Keratinocyte (primary cell): ENCODE data around the gene PTPN21. TPM values are rescaled to one million over a fixed set of nuclear protein-coding genes. Genes with fewer than 3 reads are reported as not detected.

Experiments
- DNase-seq: peaks from one replicate; pipeline ENCODE4 v3.0.0-alpha.2; 2011; ENCODE audit warnings: low read depth, missing footprints, low spot score
- FAIRE-seq: peaks from 2 replicates; lab custom pipeline; 2011; peaks lifted over from hg19 to GRCh38; lab: Jason Lieb, UNC
- H2AFZ ChIP-seq: 2 replicates; pipeline ENCODE4 v1.6.0; 2012; ENCODE audit warnings: low read length, control low read depth, inconsistent platforms; ENCODE audit not compliant: control insufficient read depth
- H3K27ac ChIP-seq: 2 replicates; pipeline ENCODE4 v1.5.1; 2011; ENCODE audit warnings: low read length; ENCODE audit not compliant: control insufficient read depth, insufficient read depth
- H3K27me3 ChIP-seq: 3 replicates; pipeline ENCODE4 v1.6.0; 2011; ENCODE audit warnings: low read length; ENCODE audit not compliant: control insufficient read depth, insufficient read depth; ENCODE audit errors: extremely low read depth
- H3K36me3 ChIP-seq, 2 experiments: 2 replicates in 1 of 2; 3 replicates in 1 of 2; pipeline ENCODE4 v1.5.1; 2011; ENCODE audit warnings: low read length in 2 of 2, mild to moderate bottlenecking in 1 of 2; ENCODE audit not compliant: control insufficient read depth in 2 of 2, insufficient read depth in 2 of 2; ENCODE audit errors: extremely low read depth in 1 of 2
- H3K4me1 ChIP-seq: 3 replicates; pipeline ENCODE4 v1.5.1; 2011; ENCODE audit warnings: low read length; ENCODE audit not compliant: control insufficient read depth, insufficient read depth; ENCODE audit errors: extremely low read depth
- H3K4me2 ChIP-seq: 3 replicates; pipeline ENCODE4 v1.6.0; 2011; ENCODE audit warnings: low read depth, low read length; ENCODE audit not compliant: control insufficient read depth, insufficient read depth; ENCODE audit errors: extremely low read depth
- H3K4me3 ChIP-seq, 3 experiments: fragments of 200-600 bp in 1 of 3; sonication (generic) in 1 of 3; 2 replicates in 2 of 3; 3 replicates in 1 of 3; pipeline ENCODE4 v1.5.1; 2011 to 2016; ENCODE audit warnings: low read length in 3 of 3, mild to moderate bottlenecking in 3 of 3, control low read depth in 2 of 3, inconsistent platforms in 1 of 3, low read depth in 1 of 3, mixed read lengths in 1 of 3, mixed run types in 1 of 3, moderate library complexity in 1 of 3; ENCODE audit not compliant: control insufficient read depth in 2 of 3, insufficient read depth in 2 of 3; ENCODE audit errors: extremely low read depth in 1 of 3
- H3K79me2 ChIP-seq: 2 replicates; pipeline ENCODE4 v1.6.0; 2012; ENCODE audit warnings: low read length; ENCODE audit not compliant: control insufficient read depth, insufficient read depth
- H3K9ac ChIP-seq: 3 replicates; pipeline ENCODE4 v1.6.0; 2011; ENCODE audit warnings: low read length; ENCODE audit not compliant: control insufficient read depth, insufficient read depth; ENCODE audit errors: extremely low read depth
- H3K9me1 ChIP-seq: 3 replicates; pipeline ENCODE4 v1.6.0; 2011; ENCODE audit warnings: low read length; ENCODE audit not compliant: control insufficient read depth, insufficient read depth; ENCODE audit errors: extremely low read depth
- H3K9me3 ChIP-seq: 2 replicates; pipeline ENCODE4 v1.5.1; 2012; ENCODE audit warnings: low read depth, low read length; ENCODE audit not compliant: control insufficient read depth
- H4K20me1 ChIP-seq: 3 replicates; pipeline ENCODE4 v1.6.0; 2011; ENCODE audit warnings: low read length; ENCODE audit not compliant: control insufficient read depth, insufficient read depth; ENCODE audit errors: extremely low read depth
- EZH2 ChIP-seq: IDR thresholded peaks from one replicate; pipeline ENCODE4 v1.6.1; 2012; ENCODE audit warnings: inconsistent platforms, mild to moderate bottlenecking, low read length, moderate library complexity
- dilution Hi-C: fragments of 300-500 bp; cut with MboI; formaldehyde crosslinking; loops from one replicate; pipeline ENCODE4 v1.7.0; 2020; ENCODE audit warnings: low sequenced_read_pairs; ENCODE audit not compliant: extremely low pct_ligation_motif_present
- polyA plus RNA-seq, 5 experiments: library from polyadenylated mRNA; depleted of rRNA in 3 of 5; stranded (reverse) in 3 of 5; stranded (forward) in 1 of 5; unstranded in 1 of 5; fragments of >200 nt; gene quantifications; 1 replicate in 1 of 5; 2 replicates in 3 of 5; 3 replicates in 1 of 5; pipeline versions ENCODE4 v1.2.1 to v1.2.3, GENCODE V29; 2011 to 2012; ENCODE audit warnings: missing spikeins in 2 of 5, low read depth in 1 of 5, low replicate concordance in 1 of 5
- TF ChIP-seq, protein P1 (sequence below), 3 experiments: IDR thresholded peaks in 1 of 3; conservative IDR thresholded peaks in 1 of 3; optimal IDR thresholded peaks in 1 of 3; 2 replicates in 2 of 3; 3 replicates in 1 of 3; pipeline versions ENCODE3 to v1.5.1; 2011; ENCODE audit warnings: low read length in 3 of 3, mild to moderate bottlenecking in 3 of 3, moderate library complexity in 2 of 3, control low read depth in 1 of 3, inconsistent platforms in 1 of 3; ENCODE audit not compliant: insufficient read depth in 2 of 3; ENCODE audit errors: extremely low read depth in 1 of 3

Gene PTPN21
- polyA plus RNA-seq, 1 donor (not counting 4 experiments of a cell fraction or from before 2014, with no cell fraction given) = 7.4 TPM

DNA sequence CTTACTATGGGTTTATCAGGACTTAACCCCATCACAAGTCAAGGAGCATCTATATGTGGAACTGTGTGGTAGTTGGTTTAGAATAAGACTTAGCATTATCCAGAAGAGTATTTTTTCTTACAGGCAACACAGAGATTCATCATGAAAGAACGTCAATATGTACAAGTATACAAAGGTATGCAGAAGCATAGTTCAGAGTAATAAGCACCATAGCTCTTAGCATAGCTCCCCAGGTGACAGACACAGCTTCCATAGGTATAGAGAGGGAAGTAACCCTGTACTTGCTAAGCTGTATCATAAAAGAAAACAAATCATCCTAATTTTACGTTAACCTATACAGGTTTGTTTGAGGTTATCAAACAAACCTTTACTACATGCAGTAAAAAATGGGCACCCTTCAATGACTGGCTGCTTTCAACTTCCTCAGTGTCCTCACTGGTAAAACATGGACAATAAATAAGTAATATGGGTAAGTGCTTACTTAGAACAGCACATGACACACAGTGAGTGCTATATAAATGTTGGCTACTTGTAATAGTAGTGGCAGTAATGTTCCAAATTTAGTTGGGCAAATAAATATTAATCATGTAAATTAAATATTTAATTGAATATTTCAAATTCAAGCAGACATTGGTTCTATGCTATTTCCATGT lies 50.9 kb downstream of the PTPN21 start:
- Histone ChIP-seq H2AFZ (no peak overlapping the region), H3K4me1 (no peaks in the 10 kb centered on the region), H3K9ac (no peak overlapping the region), H3K36me3 (peaks cover 13 to 15% of the 10 kb centered on the region in 2 experiments), H3K9me3 (no peaks in the 10 kb centered on the region), H3K79me2 (no peaks in the 10 kb centered on the region), H3K4me2 (no peak overlapping the region), H3K27me3 (no peaks in the 10 kb centered on the region), H4K20me1 (no peaks in the 10 kb centered on the region), H3K27ac (no peak overlapping the region), H3K9me1 (no peaks in the 10 kb centered on the region), H3K4me3 (no peak overlapping the region)
- FAIRE-seq (no peak), DNase-seq (no peak)
- TF ChIP-seq EZH2 = no peak
- TF ChIP-seq, protein P1, sequence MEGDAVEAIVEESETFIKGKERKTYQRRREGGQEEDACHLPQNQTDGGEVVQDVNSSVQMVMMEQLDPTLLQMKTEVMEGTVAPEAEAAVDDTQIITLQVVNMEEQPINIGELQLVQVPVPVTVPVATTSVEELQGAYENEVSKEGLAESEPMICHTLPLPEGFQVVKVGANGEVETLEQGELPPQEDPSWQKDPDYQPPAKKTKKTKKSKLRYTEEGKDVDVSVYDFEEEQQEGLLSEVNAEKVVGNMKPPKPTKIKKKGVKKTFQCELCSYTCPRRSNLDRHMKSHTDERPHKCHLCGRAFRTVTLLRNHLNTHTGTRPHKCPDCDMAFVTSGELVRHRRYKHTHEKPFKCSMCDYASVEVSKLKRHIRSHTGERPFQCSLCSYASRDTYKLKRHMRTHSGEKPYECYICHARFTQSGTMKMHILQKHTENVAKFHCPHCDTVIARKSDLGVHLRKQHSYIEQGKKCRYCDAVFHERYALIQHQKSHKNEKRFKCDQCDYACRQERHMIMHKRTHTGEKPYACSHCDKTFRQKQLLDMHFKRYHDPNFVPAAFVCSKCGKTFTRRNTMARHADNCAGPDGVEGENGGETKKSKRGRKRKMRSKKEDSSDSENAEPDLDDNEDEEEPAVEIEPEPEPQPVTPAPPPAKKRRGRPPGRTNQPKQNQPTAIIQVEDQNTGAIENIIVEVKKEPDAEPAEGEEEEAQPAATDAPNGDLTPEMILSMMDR (optimal IDR thresholded peaks at IDR 0.05 in 1 of 3, IDR thresholded peaks at IDR 0.05 in 1 of 3, conservative IDR thresholded peaks at IDR 0.05 in 1 of 3; ENCODE audit: extremely low read depth in 1 of 3, insufficient read depth in 2 of 3, low read length in 3 of 3) = no peak
- dilution Hi-C loops = no loop called here

DNA sequence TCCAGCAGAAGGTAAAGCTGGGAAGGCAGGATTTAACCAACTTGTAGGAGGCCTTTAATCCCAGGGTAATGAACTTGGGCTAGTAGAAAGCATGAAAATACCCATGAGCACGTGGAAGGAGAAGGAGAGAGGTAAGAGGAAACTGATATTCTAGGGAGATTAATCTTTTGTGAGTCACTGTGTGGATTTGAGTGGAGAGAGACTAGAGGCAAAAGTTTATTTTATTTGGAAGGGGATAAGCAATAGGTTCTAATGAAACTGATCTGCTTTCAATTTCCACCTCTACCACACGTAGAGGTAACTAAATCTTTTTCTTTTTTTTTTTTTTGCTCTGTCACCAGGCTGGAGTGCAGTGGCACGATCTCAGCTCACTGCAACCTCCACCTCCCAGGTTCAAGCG lies 52.1 kb downstream of the PTPN21 start:
- no peaks in the 10 kb centered on the region for H3K79me2 ChIP-seq
- no peak for FAIRE-seq
- no peak overlapping the region for H3K9ac ChIP-seq
- H3K9me3 ChIP-seq = no peaks in the 10 kb centered on the region
- H3K4me3 ChIP-seq = no peak overlapping the region
- no peak overlapping the region for H3K27ac ChIP-seq
- no peaks in the 10 kb centered on the region for H3K4me1 ChIP-seq
- dilution Hi-C loops = no loop called here
- H3K4me2 ChIP-seq = no peak overlapping the region
- no peaks in the 10 kb centered on the region for H3K27me3 ChIP-seq
- no peaks in the 10 kb centered on the region for H3K9me1 ChIP-seq
- no peaks in the 10 kb centered on the region for H4K20me1 ChIP-seq
- H3K36me3 ChIP-seq = peaks cover 14 to 15% of the 10 kb centered on the region in 2 experiments
- no peak for DNase-seq
- no peak for TF ChIP-seq EZH2
- TF ChIP-seq, protein P1 (optimal IDR thresholded peaks at IDR 0.05 in 1 of 3, IDR thresholded peaks at IDR 0.05 in 1 of 3, conservative IDR thresholded peaks at IDR 0.05 in 1 of 3; ENCODE audit: extremely low read depth in 1 of 3, insufficient read depth in 2 of 3, low read length in 3 of 3) = no peak
- no peak overlapping the region for H2AFZ ChIP-seq
